T47D (cell line): ENCODE measurements around the gene EXOC2.

Experiments used
- DNase-seq, 2 experiments: peaks; one replicate each; pipeline versions ENCODE4 v3.0.0 to v3.0.0-alpha.2; 2011 to 2012; ENCODE audit warnings: low read depth in 1 of 2, low spot score in 1 of 2
- JUND ChIP-seq: IDR thresholded peaks from 2 replicates; pipeline ENCODE4 v1.6.1; 2012; ENCODE audit warnings: low read depth
- in situ Hi-C: cut with HindIII; loops from 2 replicates; pipeline ENCODE4 v1.10.0; 2016; ENCODE audit warnings: low sequenced_read_pairs, low pct_unique_long_range_greater_than_20kb

The EXOC2 gene

GRCh38 chr6:455006-455585 lies 237.8 kb downstream of the EXOC2 start:
- no peak for TF ChIP-seq JUND
- no peak for DNase-seq
- in situ Hi-C loops = no loop called here

GRCh38 chr6:454148-454991 lies 238.6 kb downstream of the EXOC2 start:
- in situ Hi-C loops = no loop called here
- no peak for TF ChIP-seq JUND
- DNase-seq = no peak

GRCh38 chr6:453152-453551 lies 239.8 kb downstream of the EXOC2 start:
- in situ Hi-C loops = no loop called here

GRCh38 chr6:452301-453067 lies 240.5 kb downstream of the EXOC2 start:
- in situ Hi-C loops = no loop called here
- TF ChIP-seq JUND = no peak
- no peak for DNase-seq

More at GRCh38 chr6:453152-453551, 239.8 kb downstream of the EXOC2 start:
- TF ChIP-seq JUND = no peak
- DNase-seq = no peak

GRCh38 chr6:451847-452246 lies 241.1 kb downstream of the EXOC2 start:
- TF ChIP-seq JUND = no peak
- in situ Hi-C loops = no loop called here
- no peak for DNase-seq

- in situ Hi-C loops = no loop called here
- no peak for TF ChIP-seq JUND
- DNase-seq = no peak
Measured at GRCh38 chr6:451336-451735, 241.6 kb downstream of the EXOC2 start.

GRCh38 chr6:449486-450419 lies 243.2 kb downstream of the EXOC2 start:
- no peak for DNase-seq
- in situ Hi-C loops = no loop called here
- TF ChIP-seq JUND = no peak

- no peak for DNase-seq
- TF ChIP-seq JUND = no peak
- in situ Hi-C loops = no loop called here
Measured at GRCh38 chr6:449057-449430, 243.9 kb downstream of the EXOC2 start.

GRCh38 chr6:448296-449056 lies 244.5 kb downstream of the EXOC2 start:
- no peak for TF ChIP-seq JUND
- in situ Hi-C loops = no loop called here
- DNase-seq = no peak

GRCh38 chr6:447381-448165 lies 245.4 kb downstream of the EXOC2 start:
- no peak for TF ChIP-seq JUND
- in situ Hi-C loops = no loop called here

More at GRCh38 chr6:447381-448165, 245.4 kb downstream of the EXOC2 start:
- no peak for DNase-seq
